Measurements from ENCODE around the gene HSD17B14.
"Not testable (repeated sequence)": the region's sequence is repeated elsewhere in the genome, so short reads cannot be mapped to it uniquely, and the experiment has no call there.

The HSD17B14 gene

GRCh38 chr19:48867123-48867745, 30.9 kb upstream of the HSD17B14 start:
- no peak for DNase-seq

DNA sequence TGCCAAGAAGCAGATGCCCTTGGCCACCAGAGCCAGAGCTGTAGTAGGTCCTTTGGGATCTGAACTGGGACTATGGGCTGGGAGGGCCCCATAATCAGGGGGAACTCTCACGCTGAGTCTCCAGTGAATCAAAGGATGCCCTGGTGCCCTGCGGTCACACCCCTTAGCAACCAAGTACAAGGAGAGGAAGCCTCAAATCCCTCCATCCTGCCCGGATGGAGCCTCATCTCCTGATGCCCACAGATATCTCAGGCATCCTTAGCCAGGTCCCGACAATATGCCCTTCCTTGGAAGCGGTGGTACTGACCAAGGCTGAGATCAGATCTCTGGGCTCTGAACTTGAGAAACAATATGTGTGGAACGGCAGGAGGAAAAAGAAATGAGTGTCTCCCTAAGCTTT, 30.4 kb upstream of the HSD17B14 start:
- no peak for DNase-seq

DNA sequence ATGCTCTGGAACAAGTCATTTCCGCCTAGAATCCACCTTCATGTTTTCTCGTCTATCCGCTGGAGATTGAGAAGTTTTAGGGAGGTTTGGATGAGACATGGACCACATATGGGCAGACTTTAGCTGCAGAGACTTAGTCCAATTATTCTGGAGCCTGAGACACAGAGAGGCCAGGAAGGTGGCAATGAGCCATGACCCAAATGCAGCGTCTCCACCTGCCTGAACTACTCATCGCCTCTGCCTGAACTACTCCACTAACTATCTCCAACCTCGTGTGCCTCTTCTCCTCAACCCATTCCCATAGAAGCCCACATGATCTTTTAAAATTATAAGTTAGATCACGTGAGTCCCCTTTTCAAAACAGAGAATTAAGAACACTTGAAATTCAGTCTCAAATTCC, 26.5 kb upstream of the HSD17B14 start:
- DNase-seq, result no peak

GRCh38 chr19:48861313-48861712, 25.0 kb upstream of the HSD17B14 start:
- DNase-seq, result no peak

DNA sequence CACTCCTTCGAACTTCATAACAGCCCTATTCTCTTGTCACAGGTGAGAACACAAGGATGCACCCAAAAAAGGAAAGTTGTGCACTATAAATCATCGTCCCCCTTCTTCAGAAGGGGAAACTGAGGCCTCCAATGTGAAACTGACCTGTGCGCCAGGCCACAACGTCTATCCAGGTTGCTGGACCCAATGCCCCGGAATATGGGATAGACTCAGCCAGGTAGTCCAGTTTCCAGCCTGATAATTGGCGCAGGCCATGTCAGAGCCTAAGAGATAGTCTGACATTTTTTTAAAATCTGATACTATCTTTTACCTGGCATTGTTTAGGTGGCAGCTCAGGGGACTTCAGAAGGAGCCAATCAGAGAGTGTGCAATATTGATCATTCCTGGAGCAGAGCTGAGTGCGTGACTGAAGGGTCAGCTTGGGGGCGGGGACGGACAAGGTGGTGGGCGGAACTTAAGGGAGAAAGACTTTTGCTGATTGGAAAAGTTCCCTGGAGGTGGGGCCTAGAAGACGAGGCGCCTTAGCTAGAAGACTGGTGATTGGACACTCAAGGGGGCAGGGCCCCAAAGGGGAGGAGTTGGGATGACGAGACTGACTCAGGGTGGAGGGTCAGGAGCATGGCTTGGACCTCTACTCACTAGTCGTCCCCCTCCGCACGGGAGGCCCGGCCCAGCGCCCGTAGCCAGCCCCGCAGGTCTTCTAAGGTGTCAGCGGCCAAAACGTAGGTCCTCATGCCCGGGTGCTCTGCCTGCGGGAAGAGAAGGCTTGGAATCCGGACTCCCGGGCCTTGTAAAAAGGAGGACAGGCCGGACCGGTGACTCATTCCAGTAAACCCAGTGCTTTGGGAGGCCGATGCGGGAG, 23.7 kb upstream of the HSD17B14 start:
- DNase-seq, result no peak

GRCh38 chr19:48858984-48859710, 22.9 kb upstream of the HSD17B14 start:
- no peak for DNase-seq

GRCh38 chr19:48856921-48857320, 20.6 kb upstream of the HSD17B14 start:
- DNase-seq, result no peak

DNA sequence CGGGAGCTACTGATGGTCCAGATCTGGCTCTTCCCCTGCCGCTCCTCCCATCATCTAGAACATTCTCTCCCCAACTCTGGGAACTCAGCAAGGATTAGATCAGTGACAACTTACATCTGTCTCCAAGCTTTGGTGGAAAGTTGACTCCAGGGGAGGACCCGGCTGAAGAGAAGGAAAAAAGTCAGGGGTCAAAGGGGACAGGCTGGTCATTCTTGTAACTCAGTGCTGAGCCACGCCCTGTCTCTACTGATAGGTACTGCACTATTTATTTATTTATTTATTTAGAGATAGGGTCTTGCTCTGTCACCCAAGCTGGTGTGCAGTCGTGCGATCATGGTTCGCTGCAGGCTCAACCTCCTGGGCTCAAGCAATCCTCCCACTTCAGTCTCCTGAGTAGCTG, 17.8 kb upstream of the HSD17B14 start:
- DNase-seq, result no peak

DNA sequence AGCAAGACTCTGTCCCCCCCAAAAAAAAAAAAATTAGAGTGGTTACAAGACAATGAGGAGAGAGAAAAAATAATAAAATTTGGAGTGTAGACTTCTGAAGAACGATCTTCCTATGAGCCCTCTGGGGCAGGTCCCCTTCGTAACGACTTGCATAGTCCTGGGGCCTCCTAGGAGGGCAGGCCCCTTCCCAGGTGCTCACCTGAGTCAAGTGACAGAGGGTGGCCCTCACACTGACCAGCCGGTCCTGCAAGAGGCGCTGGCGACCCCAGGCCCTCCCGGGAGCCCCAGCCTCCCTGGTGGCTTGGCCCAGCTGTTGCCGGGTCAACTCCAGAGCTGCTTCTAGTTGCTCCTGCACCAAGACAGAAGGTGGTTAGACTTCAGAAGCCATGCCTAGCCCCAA, 17.2 kb upstream of the HSD17B14 start:
- no peak for DNase-seq

DNA sequence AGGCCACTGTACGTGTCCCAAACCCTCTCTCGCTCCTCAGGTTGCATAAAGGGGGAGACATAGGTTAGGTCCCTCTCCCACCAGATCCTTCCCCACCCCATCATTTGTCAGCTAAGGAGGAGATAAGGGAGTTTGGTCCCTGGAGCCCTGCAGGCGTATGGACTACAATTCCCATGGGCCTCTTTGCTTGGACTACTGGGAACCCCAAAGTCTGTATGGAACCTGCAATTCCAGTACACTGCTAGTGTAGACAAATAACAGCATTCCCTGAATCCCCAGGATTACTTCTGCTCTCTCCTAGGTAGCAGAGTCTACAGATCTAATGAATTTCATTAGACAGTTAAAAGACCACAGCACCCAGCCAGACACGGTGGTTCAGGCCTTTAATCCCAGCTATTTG, 16.0 kb upstream of the HSD17B14 start:
- no peak for DNase-seq

GRCh38 chr19:48846659-48847058, 10.4 kb upstream of the HSD17B14 start:
- DNase-seq, result not testable (repeated sequence)

- no peak for DNase-seq
Observed at GRCh38 chr19:48845384-48845783, 9.1 kb upstream of the HSD17B14 start.

DNA sequence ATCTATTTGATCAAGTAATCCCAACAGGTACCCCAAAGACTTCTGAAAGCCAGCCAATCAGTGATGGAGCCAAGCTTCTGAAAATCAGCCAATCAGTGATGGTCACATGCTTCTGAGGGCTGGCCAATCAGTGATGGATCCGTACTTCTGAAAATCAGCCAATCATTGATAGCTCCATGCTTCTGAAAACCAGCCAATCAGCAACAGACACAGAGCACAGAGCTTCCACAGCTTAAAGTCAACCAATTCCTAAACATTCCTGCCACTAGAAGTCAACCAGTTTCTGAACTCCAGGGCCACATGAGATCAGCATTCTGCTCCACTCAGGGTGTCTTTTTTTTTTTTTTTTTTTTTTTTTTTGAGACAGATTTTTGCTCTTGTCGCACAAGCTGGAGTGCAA, 8.2 kb upstream of the HSD17B14 start:
- no peak for DNase-seq

DNA sequence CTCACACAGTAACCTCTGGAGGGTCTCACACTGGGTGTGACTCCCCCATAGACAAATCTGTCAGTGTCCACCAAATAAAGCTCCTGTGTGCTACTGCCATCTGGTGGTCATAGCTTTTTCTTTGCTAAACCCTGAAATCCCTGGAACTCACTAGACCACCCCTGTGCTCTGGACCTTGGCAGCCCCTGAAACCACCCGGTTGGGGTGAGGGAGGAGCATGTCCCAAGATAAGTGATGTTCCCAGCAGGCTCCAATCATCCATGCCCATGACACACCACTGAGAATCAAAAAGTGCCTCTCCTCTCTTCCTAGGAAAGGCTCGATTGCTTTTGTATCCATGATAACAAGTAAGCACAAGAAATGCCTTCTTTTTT, 6.5 kb upstream of the HSD17B14 start:
- DNase-seq, result no peak

GRCh38 chr19:48841571-48841970, 5.3 kb upstream of the HSD17B14 start:
- no peak for DNase-seq

DNA sequence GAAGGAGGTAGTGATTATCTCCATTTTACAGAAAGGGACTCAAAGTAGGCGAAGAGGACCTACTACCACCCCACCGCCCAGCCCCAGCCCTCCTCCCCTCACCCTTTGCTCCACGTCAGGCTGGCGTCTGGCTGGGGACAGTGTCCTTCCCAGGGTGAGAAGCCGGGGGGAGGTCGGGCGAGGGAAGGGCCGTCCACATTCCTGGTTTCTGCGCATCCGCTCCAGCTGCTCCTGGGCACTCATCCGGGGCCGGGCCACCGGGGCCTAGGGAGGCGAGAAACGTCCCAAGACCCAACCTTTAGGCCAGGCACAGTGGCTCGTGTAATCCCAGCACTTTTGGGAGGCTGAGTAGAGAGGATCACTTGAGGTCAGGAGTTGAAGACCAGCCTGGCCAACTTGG, 4.8 kb upstream of the HSD17B14 start:
- DNase-seq, result no peak

- DNase-seq, result no peak
Observed at GRCh38 chr19:48837687-48838086, 1.4 kb upstream of the HSD17B14 start.

DNA sequence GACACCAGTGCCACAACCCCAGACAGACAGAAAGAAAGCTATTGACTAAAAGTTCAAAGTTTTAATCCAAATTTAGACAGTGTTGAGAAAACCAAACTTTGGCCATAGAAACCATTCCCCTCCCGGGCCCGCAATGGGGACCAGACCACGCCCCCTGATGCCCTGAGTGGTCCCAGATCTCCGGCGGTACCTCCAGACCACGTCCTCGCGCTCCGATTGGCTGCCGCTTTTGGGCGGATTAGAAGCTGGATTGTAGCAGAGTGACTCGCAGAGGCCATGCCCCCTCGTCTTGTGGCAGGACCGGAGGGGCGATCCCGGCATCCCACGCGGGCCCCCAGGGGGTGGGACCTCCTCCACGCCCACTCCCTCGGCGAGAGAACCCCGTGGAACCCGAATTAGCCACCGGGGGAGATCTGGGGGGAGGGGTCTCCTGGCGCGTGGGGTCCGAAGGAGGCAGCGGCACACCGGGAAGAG, 797 bp upstream of the HSD17B14 start:
- peak; percentile 83 for DNase-seq

- DNase-seq, result peak; percentile 74
Observed at GRCh38 chr19:48835734-48836088, 580 bp downstream of the HSD17B14 start.

- no peak for DNase-seq
Observed at GRCh38 chr19:48833977-48834376, 2.3 kb downstream of the HSD17B14 start.

DNA sequence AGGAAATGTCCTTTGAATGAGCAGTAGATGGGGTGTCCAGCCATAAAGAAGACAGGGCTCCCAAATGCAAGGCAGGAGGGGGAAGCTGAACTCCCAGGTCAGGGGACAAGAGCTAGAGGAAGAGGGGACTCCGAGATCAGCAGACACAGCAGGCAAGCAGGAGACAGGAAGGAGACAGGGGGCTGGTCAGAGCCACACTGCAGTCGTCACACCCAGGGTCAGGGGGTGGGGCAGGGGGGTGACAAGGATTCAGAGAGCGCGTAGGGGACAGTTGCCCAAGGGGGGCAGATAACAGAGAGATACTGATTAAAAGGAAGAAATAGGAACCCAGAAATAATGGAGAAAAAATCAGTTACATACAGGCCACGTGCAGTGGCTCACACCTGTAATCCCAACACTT, 3.2 kb downstream of the HSD17B14 start:
- DNase-seq, result no peak

- DNase-seq, result no peak
Observed at GRCh38 chr19:48830965-48831364, 5.3 kb downstream of the HSD17B14 start.

GRCh38 chr19:48830088-48830487, 6.2 kb downstream of the HSD17B14 start:
- DNase-seq, result no peak

DNA sequence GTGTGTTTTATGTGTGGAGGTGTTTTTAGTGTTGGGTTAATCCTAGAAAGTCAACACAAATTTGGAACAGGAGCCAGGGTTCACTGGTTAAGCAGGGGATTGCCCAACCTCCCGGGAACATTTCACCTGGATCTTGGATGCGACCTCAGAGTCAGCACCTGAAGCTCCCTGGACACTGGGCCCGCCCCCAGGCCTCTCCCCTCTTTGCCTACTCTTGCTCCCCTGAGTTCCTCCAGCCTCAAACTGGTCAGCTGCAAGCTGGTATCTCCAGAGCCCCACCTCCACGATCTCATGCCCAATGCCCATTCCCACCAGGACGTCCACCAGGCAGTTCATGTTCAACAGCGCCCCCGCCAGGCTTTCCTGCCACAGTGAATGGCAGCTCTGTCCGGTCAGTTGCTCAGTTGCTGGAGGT, 9.7 kb downstream of the HSD17B14 start:
- DNase-seq, result no peak
